Fibroblast of lung (primary cell): ENCODE measurements around the gene PIK3C3.
A peak's percentile ranks its signal among the peaks of the same experiment; 100 is the strongest.

ENCODE experiments used
- CTCF ChIP-seq, 2 donors: IDR thresholded peaks in 1 of 2; conservative IDR thresholded peaks in 1 of 2; 1 replicate in 1 of 2; 2 replicates in 1 of 2; pipeline ENCODE4 v1.5.1; 2011 to 2012; ENCODE audit warnings: low read length in 2 of 2, control low read depth in 1 of 2, inconsistent platforms in 1 of 2, low read depth in 1 of 2, mild to moderate bottlenecking in 1 of 2
- EZH2 ChIP-seq: IDR thresholded peaks from 2 replicates; pipeline ENCODE4 v1.5.1; 2012; ENCODE audit warnings: low read length, control low read depth, mild to moderate bottlenecking; ENCODE audit errors: missing control alignments

GRCh38 chr18:42030586-42031182, 75.7 kb downstream of the PIK3C3 start:
- peak; percentile 51 to 70 for TF ChIP-seq CTCF (conservative IDR thresholded peaks at IDR 0.05 in 1 of 2, IDR thresholded peaks at IDR 0.05 in 1 of 2; ENCODE audit: low read depth in 1 of 2, low read length in 2 of 2)
- TF ChIP-seq EZH2, result no peak
